ENCODE measurements around the gene DYNC2I2.

GRCh38 chr9:128694344-128694743, 37.7 kb upstream of the DYNC2I2 start:
- TF ChIP-seq POLR2A (IDR thresholded peaks at IDR 0.05; ENCODE audit: low read depth, low read length) (no peak), POLR2AphosphoS5 (IDR thresholded peaks at IDR 0.05; ENCODE audit: low read depth, low read length) (no peak)

All from GM12892 (cell line).